ENCODE measurements around the gene ITPKB. TPM values are rescaled to one million over a fixed set of nuclear protein-coding genes. Genes with fewer than 3 reads are reported as not detected.

ITPKB gene
- total and polyA plus RNA-seq, 2 of the 13 experiments (the other 11 are each of a cell fraction or from before 2014, with no cell fraction given): not detected

DNA sequence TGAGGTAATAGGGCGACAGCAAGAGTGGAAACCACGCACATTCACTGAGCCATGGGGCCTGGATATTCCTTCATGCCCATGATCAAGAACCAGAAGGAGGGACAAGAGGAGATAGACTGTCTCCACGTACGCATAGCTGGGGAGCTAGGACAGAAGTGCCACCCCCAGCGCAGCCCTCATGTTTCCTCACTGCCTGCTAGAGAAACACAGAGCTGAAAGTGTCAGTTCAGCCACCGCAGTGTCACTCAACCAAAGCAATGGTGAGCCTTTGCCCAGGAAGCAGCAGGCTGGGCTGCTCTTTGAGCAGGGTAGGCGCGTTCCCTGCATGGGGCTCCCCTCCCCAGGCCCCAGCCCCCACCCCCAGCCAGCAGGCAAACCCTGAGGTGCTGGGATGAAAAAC lies 122.0 kb downstream of the ITPKB start:
- Histone ChIP-seq H3K4me3 (replicated peaks in 1 of 3; ENCODE audit: insufficient read depth in 1 of 3, low read depth in 2 of 3, low read length in 3 of 3) (no peak overlapping the region), H3K36me3 (replicated peaks in 1 of 2; ENCODE audit: control insufficient read depth in 1 of 2, insufficient read depth in 2 of 2, low read length in 2 of 2) (no peaks in the 10 kb centered on the region), H3K27me3 (ENCODE audit: control insufficient read depth in 1 of 2, insufficient read depth in 2 of 2, low read length in 2 of 2) (peaks cover 0 to 6% of the 10 kb centered on the region in 2 experiments; a peak in 2 of 5 replicates), H3K27ac (ENCODE audit: extremely low read length, insufficient read depth, low read length) (no peak overlapping the region), H2AFZ (ENCODE audit: low read length) (no peak overlapping the region), H3K9ac (ENCODE audit: insufficient read depth, low read depth, low read length) (no peak overlapping the region), H3K9me3 (ENCODE audit: low read length) (no peaks in the 10 kb centered on the region; the same call in 1 of the 2 replicates), H3K4me1 (ENCODE audit: insufficient read depth, low read length) (no peaks in the 10 kb centered on the region), H3K79me2 (ENCODE audit: insufficient read depth, low read length) (no peaks in the 10 kb centered on the region), H3K4me2 (ENCODE audit: low read depth, low read length) (no peak overlapping the region), H4K20me1 (ENCODE audit: insufficient read depth, low read length) (no peaks in the 10 kb centered on the region)
- ATAC-seq: no peak
- WGBS (ENCODE audit: low lambda C conversion rate): 26% methylated on average over 5 of the region's 8 CpGs
- in situ Hi-C loops (cut with HindIII; ENCODE audit: extremely low pct_ligation_motif_present, low pct_unique_long_range_greater_than_20kb): no loop called here
- FAIRE-seq: no peak
- no peak for DNase-seq (ENCODE audit: low spot score)
- BruUV-seq (replicated peaks): no TSS peak
- POLR2A ChIA-PET: no interaction called here
- intact Hi-C loops (cut with micrococcal nuclease; ENCODE audit: unreplicated experiment): no loop called here
- CTCF ChIA-PET (ENCODE audit: low intra/inter-chr PET ratio, low total read pairs): no interaction called here
- TF ChIP-seq MIER3 (CRISPR knock-in tag; IDR thresholded peaks at IDR 0.05; ENCODE audit: borderline replicate concordance) (no peak), DR1 (CRISPR knock-in tag; IDR thresholded peaks at IDR 0.05) (no peak), MATR3 (CRISPR knock-in tag; IDR thresholded peaks at IDR 0.05) (no peak), ZNF878 (CRISPR knock-in tag; IDR thresholded peaks at IDR 0.05) (no peak), ZNF639 (CRISPR knock-in tag; conservative IDR thresholded peaks at IDR 0.05) (no peak), SRSF9 (IDR thresholded peaks at IDR 0.05; ENCODE audit: borderline replicate concordance, insufficient read depth, low read depth, low read length, poor library complexity, severe bottlenecking) (no peak), ZNF788 (CRISPR knock-in tag; IDR thresholded peaks at IDR 0.05; ENCODE audit: borderline replicate concordance) (no peak), THAP8 (CRISPR knock-in tag; IDR thresholded peaks at IDR 0.05; ENCODE audit: borderline replicate concordance) (no peak), CBX2 (IDR thresholded peaks at IDR 0.05; ENCODE audit: low read depth, low read length) (no peak), CBX2 (CRISPR knock-in tag; IDR thresholded peaks at IDR 0.05; ENCODE audit: low read depth) (no peak), HOXD1 (CRISPR knock-in tag; IDR thresholded peaks at IDR 0.05) (no peak), DMAP1 (CRISPR knock-in tag; IDR thresholded peaks at IDR 0.05) (no peak), MAZ (IDR thresholded peaks at IDR 0.05; ENCODE audit: borderline replicate concordance, low read depth, low read length) (no peak), MAZ (CRISPR knock-in tag; IDR thresholded peaks at IDR 0.05; ENCODE audit: low read depth) (no peak), RFXANK (CRISPR knock-in tag; IDR thresholded peaks at IDR 0.05) (no peak), KMT2B (CRISPR knock-in tag; IDR thresholded peaks at IDR 0.05) (no peak), BCL6 (CRISPR knock-in tag; IDR thresholded peaks at IDR 0.05) (no peak)
- TF ChIP-seq, protein P1, sequence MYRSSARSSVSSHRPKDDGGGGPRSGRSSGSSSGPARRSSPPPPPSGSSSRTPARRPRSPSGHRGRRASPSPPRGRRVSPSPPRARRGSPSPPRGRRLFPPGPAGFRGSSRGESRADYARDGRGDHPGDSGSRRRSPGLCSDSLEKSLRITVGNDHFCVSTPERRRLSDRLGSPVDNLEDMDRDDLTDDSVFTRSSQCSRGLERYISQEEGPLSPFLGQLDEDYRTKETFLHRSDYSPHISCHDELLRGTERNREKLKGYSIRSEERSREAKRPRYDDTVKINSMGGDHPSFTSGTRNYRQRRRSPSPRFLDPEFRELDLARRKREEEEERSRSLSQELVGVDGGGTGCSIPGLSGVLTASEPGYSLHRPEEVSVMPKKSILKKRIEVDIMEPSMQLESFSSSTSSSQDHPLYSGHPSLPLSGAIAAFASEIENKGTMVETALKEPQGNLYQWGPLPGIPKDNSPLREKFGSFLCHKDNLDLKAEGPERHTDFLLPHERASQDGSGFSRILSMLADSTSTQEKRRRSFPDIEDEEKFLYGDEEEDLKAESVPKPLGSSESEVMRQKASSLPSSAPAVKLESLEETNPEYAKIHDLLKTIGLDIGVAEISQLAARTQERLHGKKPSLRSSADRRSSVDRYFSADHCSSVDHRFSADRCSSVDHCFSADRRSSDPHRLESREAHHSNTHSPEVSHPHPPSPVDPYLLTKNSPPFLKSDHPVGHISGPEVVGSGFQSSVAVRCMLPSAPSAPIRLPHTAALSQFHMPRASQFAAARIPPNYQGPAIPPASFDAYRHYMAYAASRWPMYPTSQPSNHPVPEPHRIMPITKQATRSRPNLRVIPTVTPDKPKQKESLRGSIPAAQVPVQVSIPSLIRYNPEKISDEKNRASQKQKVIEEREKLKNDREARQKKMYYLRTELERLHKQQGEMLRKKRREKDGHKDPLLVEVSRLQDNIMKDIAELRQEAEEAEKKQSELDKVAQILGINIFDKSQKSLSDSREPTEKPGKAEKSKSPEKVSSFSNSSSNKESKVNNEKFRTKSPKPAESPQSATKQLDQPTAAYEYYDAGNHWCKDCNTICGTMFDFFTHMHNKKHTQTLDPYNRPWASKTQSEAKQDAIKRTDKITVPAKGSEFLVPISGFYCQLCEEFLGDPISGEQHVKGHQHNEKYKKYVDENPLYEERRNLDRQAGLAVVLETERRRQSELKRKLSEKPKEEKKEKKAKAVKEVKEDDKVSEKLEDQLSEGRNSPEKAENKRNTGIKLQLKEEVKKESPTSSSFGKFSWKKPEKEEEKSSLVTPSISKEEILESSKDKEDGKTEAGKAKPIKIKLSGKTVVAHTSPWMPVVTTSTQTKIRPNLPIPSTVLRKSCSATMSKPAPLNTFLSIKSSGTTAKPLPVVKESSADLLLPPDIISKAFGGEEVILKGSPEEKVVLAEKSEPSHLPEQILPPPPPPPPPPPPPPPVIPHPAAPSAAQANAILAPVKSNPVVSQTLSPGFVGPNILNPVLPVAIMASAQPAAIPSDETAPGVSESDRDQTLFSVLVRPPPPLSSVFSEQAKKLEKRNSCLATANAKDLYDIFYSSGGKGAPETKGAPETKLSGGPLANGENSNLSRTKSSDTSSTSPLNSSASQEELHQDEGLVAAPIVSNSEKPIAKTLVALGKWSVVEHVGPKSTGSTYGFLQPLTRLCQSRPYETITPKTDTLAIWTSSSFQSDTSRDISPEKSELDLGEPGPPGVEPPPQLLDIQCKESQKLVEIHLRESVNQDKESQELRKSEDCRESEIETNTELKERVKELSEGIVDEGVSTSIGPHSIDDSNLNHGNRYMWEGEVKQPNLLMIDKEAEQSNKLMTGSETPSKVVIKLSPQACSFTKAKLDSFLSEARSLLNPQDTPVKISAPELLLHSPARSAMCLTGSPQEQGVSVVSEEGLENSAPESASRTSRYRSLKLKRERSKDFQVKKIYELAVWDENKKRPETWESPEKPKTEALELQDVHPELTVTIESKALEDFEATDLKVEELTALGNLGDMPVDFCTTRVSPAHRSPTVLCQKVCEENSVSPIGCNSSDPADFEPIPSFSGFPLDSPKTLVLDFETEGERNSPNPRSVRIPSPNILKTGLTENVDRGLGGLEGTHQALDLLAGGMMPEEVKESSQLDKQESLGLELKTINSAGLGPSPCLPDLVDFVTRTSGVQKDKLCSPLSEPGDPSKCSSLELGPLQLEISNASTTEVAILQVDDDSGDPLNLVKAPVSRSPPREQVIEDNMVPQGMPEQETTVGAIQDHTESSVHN (CRISPR knock-in tag; IDR thresholded peaks at IDR 0.05): no peak
